DMS153 (cell line): ENCODE measurements around the gene CAMTA1.

ENCODE experiments used
- DNase-seq: peaks from one replicate; lab custom pipeline; 2025; lab: John Stamatoyannopoulos, UW

CAMTA1 gene

GRCh38 chr1:7077136-7077535, 291.9 kb downstream of the CAMTA1 start:
- no peak for DNase-seq

GRCh38 chr1:7077970-7078369, 292.7 kb downstream of the CAMTA1 start:
- no peak for DNase-seq

- no peak for DNase-seq
These were observed 294.4 kb downstream of the CAMTA1 start for GRCh38 chr1:7079637-7080036.

- DNase-seq: no peak
These were observed 299.1 kb downstream of the CAMTA1 start for GRCh38 chr1:7084232-7084894.

GRCh38 chr1:7085521-7085920, 300.3 kb downstream of the CAMTA1 start:
- no peak for DNase-seq

- no peak for DNase-seq
These were observed 300.9 kb downstream of the CAMTA1 start for GRCh38 chr1:7086106-7086505.

- DNase-seq: no peak
These were observed 302.6 kb downstream of the CAMTA1 start for GRCh38 chr1:7087888-7088287.

- DNase-seq: peak; percentile 31
These were observed 304.2 kb downstream of the CAMTA1 start for GRCh38 chr1:7089497-7089896.

- DNase-seq: no peak
These were observed 308.0 kb downstream of the CAMTA1 start for GRCh38 chr1:7093297-7093696.

- no peak for DNase-seq
These were observed 308.8 kb downstream of the CAMTA1 start for GRCh38 chr1:7094086-7094485.

- DNase-seq: no peak
These were observed 309.3 kb downstream of the CAMTA1 start for GRCh38 chr1:7094509-7094908.

- DNase-seq: no peak
These were observed 310.2 kb downstream of the CAMTA1 start for GRCh38 chr1:7095343-7095964.

- DNase-seq: no peak
These were observed 312.8 kb downstream of the CAMTA1 start for GRCh38 chr1:7097938-7098592.

GRCh38 chr1:7098641-7099040, 313.4 kb downstream of the CAMTA1 start:
- DNase-seq: no peak

GRCh38 chr1:7100479-7100878, 315.2 kb downstream of the CAMTA1 start:
- DNase-seq: no peak

GRCh38 chr1:7101187-7101586, 315.9 kb downstream of the CAMTA1 start:
- DNase-seq: no peak

GRCh38 chr1:7103361-7103782, 318.1 kb downstream of the CAMTA1 start:
- no peak for DNase-seq

- DNase-seq: no peak
These were observed 318.6 kb downstream of the CAMTA1 start for GRCh38 chr1:7103874-7104273.

GRCh38 chr1:7104339-7104738, 319.1 kb downstream of the CAMTA1 start:
- DNase-seq: no peak

GRCh38 chr1:7105269-7105668, 320.0 kb downstream of the CAMTA1 start:
- no peak for DNase-seq

GRCh38 chr1:7106442-7107108, 321.3 kb downstream of the CAMTA1 start:
- no peak for DNase-seq

- no peak for DNase-seq
These were observed 322.0 kb downstream of the CAMTA1 start for GRCh38 chr1:7107109-7107830.
